Measurements from ENCODE around the gene MTA3.

The MTA3 gene

DNA sequence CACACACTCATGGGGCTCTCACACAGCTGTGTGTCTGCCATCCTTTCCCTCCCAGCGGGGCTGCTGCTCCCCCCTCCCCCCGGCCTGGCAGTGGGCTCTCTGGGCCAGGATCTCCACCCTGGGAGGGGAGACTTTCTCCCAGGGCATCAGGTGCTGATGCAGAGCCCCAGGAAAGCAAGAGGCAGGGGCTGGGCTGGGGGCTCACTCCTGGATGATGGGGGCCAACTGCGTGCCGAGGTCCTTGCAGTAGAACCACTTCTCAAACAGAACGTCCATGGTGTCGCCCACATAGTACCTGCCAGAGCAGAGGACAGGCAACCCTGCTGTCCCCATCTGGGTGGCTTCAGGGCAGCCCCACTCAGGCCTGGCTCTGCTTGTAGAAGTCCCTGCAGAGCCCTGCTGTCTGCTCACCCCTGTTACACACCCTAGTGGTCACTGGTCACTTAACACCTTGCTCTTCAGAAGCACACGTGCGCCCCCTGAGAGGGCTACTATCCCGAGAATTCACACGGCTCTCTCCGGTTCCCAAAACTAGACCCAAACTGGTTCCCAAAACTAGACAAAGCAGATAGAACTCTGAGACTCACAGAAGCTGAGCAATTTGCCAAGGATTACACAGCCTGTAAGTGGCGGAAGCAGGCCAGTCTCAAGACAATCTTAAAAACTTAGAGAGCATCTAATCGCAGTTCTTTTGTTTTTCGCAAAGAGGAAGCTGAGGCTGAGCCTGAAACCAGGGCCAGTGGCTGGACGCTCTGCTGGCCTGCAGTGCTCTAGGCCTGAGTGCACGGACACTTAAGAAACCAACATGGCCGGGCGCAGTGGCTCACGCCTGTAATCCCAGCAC is 202.1 kb downstream of the MTA3 start:
- Histone ChIP-seq H3K4me3 (no peak overlapping the region), H3K9me3 (no peaks in the 10 kb centered on the region), H3K27ac (no peak overlapping the region), H3K36me3 (peaks cover 0 to 17% (median 5%) of the 10 kb centered on the region in 3 donors), H3K27me3 (no peaks in the 10 kb centered on the region), H3K4me1 (no peaks in the 10 kb centered on the region)
- no peak for DNase-seq
- intact Hi-C loops (cut with DNase I; ENCODE audit: low total_unique reads) = no loop called here
- peak in 1 of 2 experiments; percentile 14 for TF ChIP-seq CTCF (IDR thresholded peaks at IDR 0.05)

GRCh38 chr2:42771546-42772153 is 203.2 kb downstream of the MTA3 start:
- H3K9me3 ChIP-seq = no peaks in the 10 kb centered on the region
- H3K4me3 ChIP-seq = no peak overlapping the region
- intact Hi-C loops (cut with DNase I; ENCODE audit: low total_unique reads) = no loop called here
- H3K36me3 ChIP-seq = peaks cover 0 to 17% (median 5%) of the 10 kb centered on the region in 3 donors
- H3K4me1 ChIP-seq = no peaks in the 10 kb centered on the region
- H3K27ac ChIP-seq = no peak overlapping the region
- no peak for DNase-seq
- no peaks in the 10 kb centered on the region for H3K27me3 ChIP-seq
- TF ChIP-seq CTCF (IDR thresholded peaks at IDR 0.05) = no peak

GRCh38 chr2:42775186-42775585 is 206.8 kb downstream of the MTA3 start:
- H3K27ac ChIP-seq = no peak overlapping the region
- H3K36me3 ChIP-seq = no peaks in the 10 kb centered on the region
- H3K4me1 ChIP-seq = peaks cover 0 to 7% (median 0%) of the 10 kb centered on the region in 4 donors
- no peaks in the 10 kb centered on the region for H3K27me3 ChIP-seq
- no peak overlapping the region for H3K4me3 ChIP-seq
- intact Hi-C loops (cut with DNase I; ENCODE audit: low total_unique reads) = no loop called here
- no peak for TF ChIP-seq CTCF (IDR thresholded peaks at IDR 0.05)
- DNase-seq = no peak
- H3K9me3 ChIP-seq = no peaks in the 10 kb centered on the region

GRCh38 chr2:42775810-42776209 is 207.4 kb downstream of the MTA3 start:
- intact Hi-C loops (cut with DNase I; ENCODE audit: low total_unique reads) = no loop called here
- H3K4me3 ChIP-seq = no peak overlapping the region

More at GRCh38 chr2:42775810-42776209, 207.4 kb downstream of the MTA3 start:
- Histone ChIP-seq H3K27me3 (no peaks in the 10 kb centered on the region), H3K36me3 (no peaks in the 10 kb centered on the region), H3K9me3 (no peaks in the 10 kb centered on the region), H3K27ac (no peak overlapping the region), H3K4me1 (peaks cover 0 to 7% (median 0%) of the 10 kb centered on the region in 4 donors)
- no peak for DNase-seq
- TF ChIP-seq CTCF (IDR thresholded peaks at IDR 0.05) = no peak
